SKM-1 treated with dmso at 0.1 percent for 144 hours (cell line): Measurements from ENCODE around the gene CSRP1.
A peak's percentile ranks its signal among the peaks of the same experiment; 100 is the strongest.
"Not testable (repeated sequence)": the region's sequence is repeated elsewhere in the genome, so short reads cannot be mapped to it uniquely, and the experiment has no call there.

Experiments used
- DNase-seq: peaks from one replicate; lab custom pipeline; 2025; ENCODE audit not compliant: unreplicated experiment; lab: John Stamatoyannopoulos, UW

CSRP1 gene

DNA sequence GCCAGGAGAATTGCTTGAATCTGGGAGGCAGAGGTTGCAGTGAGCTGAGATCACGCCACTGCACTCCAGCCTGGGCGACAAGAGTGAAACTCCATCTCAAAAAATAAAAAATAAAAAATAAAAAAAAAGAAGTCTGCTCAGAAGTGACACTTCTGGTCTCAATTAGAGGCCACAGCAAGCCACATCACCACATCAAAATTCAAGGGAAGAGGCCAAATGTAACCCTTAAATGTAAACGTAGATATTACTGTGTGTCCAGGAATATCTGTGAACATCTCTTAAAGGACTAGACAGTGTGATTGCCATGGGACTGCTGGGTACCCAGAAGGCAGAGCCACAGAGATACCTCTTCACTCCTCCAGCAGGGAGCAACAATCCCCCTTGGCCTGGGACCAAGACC lies 28.3 kb downstream of the CSRP1 start:
- DNase-seq: not testable (repeated sequence)

GRCh38 chr1:201476670-201477344 lies 30.1 kb downstream of the CSRP1 start:
- no peak for DNase-seq

- DNase-seq: peak; percentile 44
These were observed 30.8 kb downstream of the CSRP1 start for GRCh38 chr1:201475915-201476669.

- no peak for DNase-seq
These were observed 31.8 kb downstream of the CSRP1 start for GRCh38 chr1:201475130-201475529.

- DNase-seq: no peak
These were observed 33.6 kb downstream of the CSRP1 start for GRCh38 chr1:201473296-201473695.

- not testable (repeated sequence) for DNase-seq
These were observed 34.6 kb downstream of the CSRP1 start for GRCh38 chr1:201472321-201472720.

DNA sequence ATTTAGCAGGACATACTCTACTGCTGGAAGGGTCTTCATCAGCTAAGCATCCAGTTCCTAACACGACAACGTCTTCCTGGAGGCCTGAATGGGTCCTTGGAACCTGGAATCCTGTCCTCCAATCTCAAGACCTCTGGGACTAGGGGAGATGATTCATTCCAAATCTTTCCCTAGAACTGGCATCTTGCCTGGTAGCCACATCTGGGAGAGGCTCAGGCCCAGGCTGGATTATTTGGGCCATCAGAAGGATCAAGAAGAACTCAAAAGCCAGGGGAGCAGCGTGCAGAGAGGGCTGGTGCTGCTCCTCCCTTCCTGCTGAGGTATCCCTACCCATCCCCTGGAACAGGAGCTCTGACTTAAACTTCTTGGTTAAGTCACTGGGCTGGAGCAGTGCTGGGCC lies 35.2 kb downstream of the CSRP1 start:
- no peak for DNase-seq

- no peak for DNase-seq
These were observed 36.3 kb downstream of the CSRP1 start for GRCh38 chr1:201470581-201470980.

DNA sequence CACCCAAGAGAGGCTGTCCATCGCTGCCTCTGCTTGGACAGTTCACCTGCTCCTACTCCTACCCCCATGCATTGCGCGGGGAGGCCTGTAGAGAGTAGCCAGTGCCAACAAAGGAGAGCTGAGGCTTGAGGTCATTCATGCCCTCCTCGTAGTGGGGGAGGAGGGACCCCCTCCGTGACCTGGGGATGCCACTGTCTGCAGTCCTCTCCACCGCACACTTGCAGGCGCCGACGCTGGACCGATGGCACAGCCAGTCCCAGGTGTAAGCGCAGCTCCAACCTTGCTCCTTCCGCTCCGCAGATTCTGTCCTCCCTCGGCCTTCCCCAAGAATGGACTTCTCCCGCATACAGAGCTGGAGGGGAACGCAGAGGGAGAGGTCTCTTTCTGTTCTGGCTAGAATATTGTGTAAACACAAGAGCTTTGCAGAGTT lies 37.3 kb downstream of the CSRP1 start:
- no peak for DNase-seq

DNA sequence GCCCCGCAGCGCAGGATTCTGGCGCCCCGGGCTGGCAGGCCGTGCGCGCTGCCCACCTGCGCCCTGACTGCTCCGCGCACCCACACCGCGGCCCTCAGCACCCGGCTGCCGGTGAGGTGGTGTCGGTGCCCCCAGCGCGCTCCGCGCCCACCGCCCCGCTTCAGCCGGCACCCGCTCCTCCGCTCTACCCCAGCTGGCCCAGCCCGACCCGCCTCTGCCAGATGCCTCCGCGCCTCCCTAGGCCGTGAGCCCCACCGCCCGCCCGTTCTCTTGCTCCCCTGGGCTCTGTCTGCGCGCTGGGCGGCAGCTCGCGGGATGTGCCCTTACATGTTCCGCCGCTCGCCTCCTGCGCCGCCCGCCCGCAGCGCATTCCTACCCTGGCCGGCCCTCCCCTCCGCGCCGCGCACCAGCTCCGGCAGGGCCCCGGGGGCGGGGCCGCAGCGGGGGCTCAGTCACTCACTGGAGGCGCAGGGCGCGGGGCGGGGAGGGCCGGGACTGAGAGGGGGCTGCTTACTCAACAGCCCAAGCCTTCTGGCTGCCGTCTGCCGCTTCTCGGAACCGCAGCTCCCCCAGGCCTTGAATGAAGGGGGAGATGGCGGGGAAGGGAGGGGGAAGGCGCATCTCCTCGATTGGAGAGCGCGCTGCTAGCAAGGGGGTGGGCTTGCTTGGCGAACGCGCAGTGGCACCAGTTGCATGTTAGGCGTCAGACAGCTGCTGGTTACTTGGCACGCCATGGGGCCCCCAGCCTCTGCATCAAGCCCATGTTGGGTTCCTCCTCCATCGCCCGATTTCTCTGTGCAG lies 37.9 kb downstream of the CSRP1 start, which contains the start of gene PHLDA3:
TSS of gene PHLDA3 (minus strand) at position 345 of the 801 bp plus-strand sequence. CDS start 402 bp downstream, outside the sequence.
- DNase-seq: no peak

- DNase-seq: no peak
These were observed 38.5 kb downstream of the CSRP1 start for GRCh38 chr1:201468501-201468843.

DNA sequence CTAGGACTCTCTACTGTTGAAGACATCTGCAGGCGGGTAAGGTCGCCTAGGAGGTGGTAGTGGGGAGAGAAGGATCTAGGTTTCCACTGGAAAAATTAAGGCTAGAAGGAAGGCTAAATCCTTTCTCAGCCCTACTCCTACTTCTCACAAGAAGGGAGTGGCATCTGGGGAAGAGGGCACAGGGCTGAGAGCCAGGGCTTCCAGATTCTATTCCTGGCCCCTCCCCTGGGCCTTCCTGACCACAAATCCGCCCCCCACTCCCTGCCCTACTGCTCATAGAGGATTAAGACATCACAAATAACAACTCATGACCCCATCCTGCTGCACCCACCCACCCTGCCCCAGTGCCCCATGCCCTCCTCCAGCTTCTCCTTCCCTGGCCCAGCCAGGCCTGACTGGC lies 40.4 kb downstream of the CSRP1 start:
- no peak for DNase-seq

GRCh38 chr1:201465698-201466290 lies 41.1 kb downstream of the CSRP1 start:
- no peak for DNase-seq

- no peak for DNase-seq
These were observed 43.8 kb downstream of the CSRP1 start for GRCh38 chr1:201463071-201463552.

DNA sequence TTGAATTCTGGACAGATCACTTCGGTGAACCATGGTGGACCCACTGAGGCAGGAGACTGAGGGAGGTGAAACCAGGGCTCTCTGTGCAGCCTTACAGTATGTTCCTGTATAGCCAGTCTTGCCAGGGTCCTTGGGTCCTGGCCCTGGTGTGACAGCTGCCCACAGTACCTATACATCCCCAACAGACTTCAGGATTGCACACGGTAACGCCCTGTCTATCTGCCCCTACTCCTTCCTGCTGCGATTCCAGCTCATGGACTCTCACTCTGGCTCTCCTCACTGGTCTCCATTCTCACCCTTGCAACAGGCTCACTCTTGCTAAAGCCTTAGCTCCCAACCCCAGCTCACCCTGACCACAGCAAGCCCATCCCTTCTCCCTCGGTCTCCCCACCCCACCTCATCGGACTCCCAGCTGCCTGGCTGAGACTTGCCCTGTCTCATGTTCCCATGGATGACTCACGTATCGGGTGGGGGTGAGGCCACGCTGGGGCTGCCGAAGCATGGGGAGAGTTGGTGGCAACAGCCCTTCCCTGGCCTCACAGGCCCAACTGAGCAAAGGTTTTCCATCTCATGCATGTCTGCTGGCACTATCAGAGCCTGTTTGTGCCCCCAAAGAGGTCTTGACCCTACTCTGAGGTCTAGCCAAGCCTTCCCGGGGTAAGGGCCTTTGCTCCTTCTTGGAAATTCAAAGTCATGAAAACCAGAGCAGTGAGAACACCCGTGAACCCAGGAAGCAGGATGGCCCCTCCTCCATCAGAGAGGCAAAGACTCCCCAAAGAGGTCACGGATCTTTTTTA lies 45.1 kb downstream of the CSRP1 start:
- no peak for DNase-seq

DNA sequence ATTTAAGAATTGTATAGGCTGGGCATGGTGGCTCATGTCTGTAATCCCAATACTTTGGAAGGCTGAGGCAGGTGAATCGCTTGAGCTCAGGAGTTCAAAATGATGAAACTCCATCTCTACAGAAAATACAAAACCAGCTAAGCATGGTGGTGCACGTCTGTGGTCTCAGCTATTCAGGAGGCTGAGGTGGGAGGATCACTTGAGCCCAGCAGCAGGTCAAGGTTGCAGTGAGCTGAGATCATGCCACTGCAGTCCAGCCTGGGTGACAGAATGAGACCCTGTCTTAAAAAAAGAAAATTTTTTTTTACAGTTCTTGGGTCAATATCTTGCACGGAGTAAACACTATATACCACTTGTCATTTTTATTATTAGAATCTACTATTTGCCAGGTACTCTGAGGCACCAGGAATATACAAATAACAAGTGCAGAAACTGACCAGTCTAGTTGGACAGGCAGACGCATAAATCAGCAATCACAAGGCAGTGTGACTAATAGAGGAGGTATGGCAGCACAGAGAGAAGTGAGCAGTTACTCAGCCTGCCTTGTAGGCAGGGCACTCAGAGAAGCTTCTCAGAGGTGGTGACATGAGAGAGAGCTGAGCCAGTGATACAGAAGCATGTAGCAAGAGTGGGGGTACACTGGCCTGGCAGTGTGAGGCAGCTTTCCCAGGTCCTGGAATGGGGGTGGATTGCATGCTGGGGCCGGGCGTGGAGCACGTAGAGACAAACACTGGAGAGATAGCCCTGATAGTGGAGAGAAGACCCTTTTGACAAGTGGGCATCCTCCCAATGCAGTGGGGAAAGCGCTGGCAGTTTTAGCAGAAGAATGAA lies 45.9 kb downstream of the CSRP1 start:
- DNase-seq: no peak

DNA sequence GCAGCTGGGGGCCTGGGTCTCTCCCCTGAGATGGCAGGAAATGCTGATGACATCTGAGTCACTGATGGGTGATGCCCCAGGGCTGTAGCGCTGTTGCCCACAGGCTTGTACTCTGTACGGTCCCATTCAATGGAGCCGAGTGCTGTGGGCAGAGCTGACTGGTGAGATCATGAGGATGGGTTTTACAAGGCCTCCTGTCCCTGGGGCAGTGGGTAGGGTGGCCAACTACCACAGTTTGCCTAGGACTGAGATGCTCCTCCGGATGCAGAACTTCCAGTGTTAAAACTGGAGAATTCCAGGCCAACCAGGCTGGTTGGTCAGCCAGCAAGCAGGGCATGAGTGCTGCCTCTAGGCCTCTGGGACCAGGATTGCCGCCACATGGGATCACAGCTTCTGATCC lies 47.1 kb downstream of the CSRP1 start:
- no peak for DNase-seq

GRCh38 chr1:201459052-201459451 lies 47.9 kb downstream of the CSRP1 start:
- no peak for DNase-seq

DNA sequence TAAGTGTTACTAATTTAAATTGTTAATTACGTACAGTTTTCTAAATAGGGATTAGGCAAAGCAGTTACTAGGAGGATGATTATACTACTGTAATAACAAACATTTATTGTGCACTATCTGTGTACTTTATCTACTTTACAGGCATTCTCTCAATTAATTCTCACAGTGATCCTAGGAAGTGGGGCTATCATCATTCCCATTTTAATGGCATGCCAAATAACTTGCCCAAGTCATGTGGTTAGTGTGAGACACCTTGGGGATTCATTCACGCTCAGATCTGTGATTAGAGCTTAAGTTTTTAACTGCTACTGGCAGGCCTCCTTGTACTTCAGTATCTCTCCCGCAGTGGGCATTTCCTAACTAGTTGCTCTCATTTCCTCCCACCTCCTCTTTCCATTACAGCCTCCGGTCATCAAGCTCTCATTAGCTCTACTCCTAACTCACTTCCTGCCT lies 49.4 kb downstream of the CSRP1 start:
- no peak for DNase-seq
